Neutrophil (primary cell): ENCODE results near the gene WDR48.

Experiments
- H3K27ac ChIP-seq: fragments of 200-600 bp; sonication (generic); 2 replicates; pipeline ENCODE4 v1.5.1; 2016; ENCODE audit warnings: mild to moderate bottlenecking, moderate library complexity
- H3K27me3 ChIP-seq: fragments of 200-600 bp; sonication (generic); 2 replicates; pipeline ENCODE4 v1.6.0; 2016; ENCODE audit warnings: mild to moderate bottlenecking
- H3K36me3 ChIP-seq: fragments of 200-600 bp; sonication (generic); 2 replicates; pipeline ENCODE4 v1.5.1; 2017
- H3K4me1 ChIP-seq, 2 experiments: fragments of 200-600 bp in 1 of 2; sonication (generic) in 1 of 2; 1 replicate in 1 of 2; 2 replicates in 1 of 2; pipeline versions ENCODE4 v1.5.1 to v1.6.1; 2013 to 2016; ENCODE audit warnings: low read depth in 1 of 2, low read length in 1 of 2, mild to moderate bottlenecking in 1 of 2, moderate library complexity in 1 of 2; ENCODE audit not compliant: control insufficient read depth in 1 of 2, insufficient read depth in 1 of 2
- H3K4me3 ChIP-seq, 2 experiments: fragments of 200-600 bp in 1 of 2; sonication (generic) in 1 of 2; 1 replicate in 1 of 2; 2 replicates in 1 of 2; pipeline ENCODE4 v1.5.1; 2013 to 2016; ENCODE audit warnings: low read depth in 1 of 2, low read length in 1 of 2, mild to moderate bottlenecking in 1 of 2, moderate library complexity in 1 of 2
- H3K9me3 ChIP-seq: fragments of 200-600 bp; sonication (generic); 2 replicates; pipeline ENCODE4 v1.5.1; 2016
- TF ChIP-seq, protein P1 (sequence below): fragments of 200-600 bp; sonication (generic); IDR thresholded peaks from 2 replicates; pipeline ENCODE4 v1.5.1; 2016; ENCODE audit warnings: antibody characterized with exemption

The WDR48 gene

DNA sequence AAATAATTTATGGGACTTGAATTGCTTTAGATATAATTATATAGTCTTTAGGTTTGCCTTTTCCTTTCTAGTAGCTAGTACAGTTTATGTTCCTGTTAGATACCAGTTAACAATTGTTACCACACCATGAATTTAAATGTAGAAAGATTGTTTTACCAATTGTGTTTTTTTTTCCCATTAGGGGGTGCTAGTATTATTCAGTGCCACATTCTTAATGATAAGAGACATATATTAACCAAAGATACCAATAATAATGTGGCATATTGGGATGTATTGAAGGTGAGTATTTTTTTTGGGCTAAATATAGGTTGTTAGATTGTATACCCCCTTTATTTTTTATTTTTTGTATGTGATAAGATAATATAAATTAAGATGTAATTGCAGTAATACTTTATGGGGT is 27.7 kb downstream of the WDR48 start:
- Histone ChIP-seq H3K4me1 (no peaks in the 10 kb centered on the region), H3K36me3 (peaks cover 77% of the 10 kb centered on the region), H3K27me3 (no peaks in the 10 kb centered on the region), H3K27ac (no peak overlapping the region), H3K4me3 (no peak overlapping the region), H3K9me3 (no peaks in the 10 kb centered on the region)
- TF ChIP-seq, protein P1, sequence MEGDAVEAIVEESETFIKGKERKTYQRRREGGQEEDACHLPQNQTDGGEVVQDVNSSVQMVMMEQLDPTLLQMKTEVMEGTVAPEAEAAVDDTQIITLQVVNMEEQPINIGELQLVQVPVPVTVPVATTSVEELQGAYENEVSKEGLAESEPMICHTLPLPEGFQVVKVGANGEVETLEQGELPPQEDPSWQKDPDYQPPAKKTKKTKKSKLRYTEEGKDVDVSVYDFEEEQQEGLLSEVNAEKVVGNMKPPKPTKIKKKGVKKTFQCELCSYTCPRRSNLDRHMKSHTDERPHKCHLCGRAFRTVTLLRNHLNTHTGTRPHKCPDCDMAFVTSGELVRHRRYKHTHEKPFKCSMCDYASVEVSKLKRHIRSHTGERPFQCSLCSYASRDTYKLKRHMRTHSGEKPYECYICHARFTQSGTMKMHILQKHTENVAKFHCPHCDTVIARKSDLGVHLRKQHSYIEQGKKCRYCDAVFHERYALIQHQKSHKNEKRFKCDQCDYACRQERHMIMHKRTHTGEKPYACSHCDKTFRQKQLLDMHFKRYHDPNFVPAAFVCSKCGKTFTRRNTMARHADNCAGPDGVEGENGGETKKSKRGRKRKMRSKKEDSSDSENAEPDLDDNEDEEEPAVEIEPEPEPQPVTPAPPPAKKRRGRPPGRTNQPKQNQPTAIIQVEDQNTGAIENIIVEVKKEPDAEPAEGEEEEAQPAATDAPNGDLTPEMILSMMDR = no peak

DNA sequence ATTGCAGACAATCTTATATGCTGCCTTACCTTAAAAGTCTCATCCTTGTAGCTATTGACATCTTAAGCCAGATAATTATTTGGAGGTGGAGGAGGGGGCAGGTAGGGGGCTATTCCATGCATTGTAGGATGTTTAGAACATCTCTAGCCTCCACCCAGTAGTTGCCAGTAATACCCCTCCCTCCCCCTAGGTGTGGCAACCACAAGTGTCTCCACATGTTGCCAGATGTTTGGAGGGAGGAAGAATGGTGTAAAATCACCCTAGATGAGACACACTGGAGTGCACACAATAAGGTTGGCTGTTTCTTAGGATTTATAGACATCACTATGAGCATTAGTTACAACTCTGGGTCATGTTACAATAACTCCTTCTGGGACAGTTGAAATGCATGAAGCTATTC is 28.2 kb downstream of the WDR48 start:
- Histone ChIP-seq H3K36me3 (peaks cover 77% of the 10 kb centered on the region), H3K4me1 (no peaks in the 10 kb centered on the region)
- TF ChIP-seq, protein P1 = no peak

DNA sequence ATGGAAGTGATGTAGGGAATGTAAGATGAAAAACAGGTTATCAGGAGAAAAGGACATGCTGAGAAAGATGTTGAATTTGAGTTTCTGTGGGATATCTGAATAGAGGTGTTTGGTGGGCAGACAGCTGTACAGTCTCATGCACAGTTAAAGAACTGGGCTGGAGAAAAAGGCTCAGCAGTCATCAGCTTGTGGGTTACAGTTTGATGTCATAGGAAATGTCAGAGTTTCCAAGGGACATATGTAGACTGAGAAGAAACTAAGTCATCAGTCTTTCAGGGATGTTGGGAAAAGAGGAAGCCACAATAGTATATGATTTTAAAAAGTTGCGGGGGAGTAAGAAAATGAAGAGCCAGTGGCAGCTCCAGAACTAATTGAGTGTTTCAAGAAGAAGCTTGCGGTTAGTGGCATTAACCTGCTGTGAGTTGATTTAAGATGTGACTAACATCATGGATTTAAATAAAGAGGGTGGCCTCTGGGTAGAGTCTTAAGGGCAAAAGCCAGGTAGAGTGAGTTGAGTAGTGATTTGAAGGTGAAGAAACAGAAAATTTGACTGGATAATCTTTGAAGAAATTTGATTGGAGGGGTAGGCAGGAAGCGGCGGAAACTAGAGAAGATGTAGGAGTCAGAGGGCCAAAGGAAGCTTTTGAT is 31.0 kb downstream of the WDR48 start:
- H3K36me3 ChIP-seq = peaks cover 77% of the 10 kb centered on the region
- H3K9me3 ChIP-seq = no peaks in the 10 kb centered on the region
- TF ChIP-seq, protein P1 = no peak
- no peaks in the 10 kb centered on the region for H3K4me1 ChIP-seq
- H3K27ac ChIP-seq = no peak overlapping the region
- no peak overlapping the region for H3K4me3 ChIP-seq
- no peaks in the 10 kb centered on the region for H3K27me3 ChIP-seq

More for the DNA sequence above, 28.2 kb downstream of the WDR48 start:
- H3K4me3 ChIP-seq = no peak overlapping the region
- H3K27ac ChIP-seq = no peak overlapping the region
- H3K9me3 ChIP-seq = no peaks in the 10 kb centered on the region
- H3K27me3 ChIP-seq = no peaks in the 10 kb centered on the region

DNA sequence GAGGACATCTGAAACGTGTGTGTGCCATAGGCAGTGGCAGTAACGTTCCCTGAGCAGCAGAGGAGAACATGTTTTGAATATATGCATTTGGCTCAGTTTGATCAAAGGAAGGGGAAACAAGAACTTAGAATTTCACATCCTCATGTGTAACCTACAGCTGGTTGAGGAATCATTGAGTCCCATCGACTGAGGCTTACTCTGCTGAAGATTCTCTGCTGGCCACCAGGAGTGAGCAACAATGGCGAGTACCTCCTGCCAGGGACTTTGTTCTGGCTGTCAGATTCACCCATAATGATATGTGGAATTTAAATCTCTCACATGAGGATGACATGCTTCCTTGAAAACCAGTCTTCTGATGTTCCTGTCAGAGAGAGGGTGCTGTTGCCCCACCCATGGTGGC is 34.3 kb downstream of the WDR48 start:
- Histone ChIP-seq H3K4me1 (no peaks in the 10 kb centered on the region), H3K27ac (no peak overlapping the region), H3K36me3 (peaks cover 84% of the 10 kb centered on the region), H3K9me3 (no peaks in the 10 kb centered on the region), H3K4me3 (no peak overlapping the region), H3K27me3 (no peaks in the 10 kb centered on the region)
- TF ChIP-seq, protein P1 = no peak

DNA sequence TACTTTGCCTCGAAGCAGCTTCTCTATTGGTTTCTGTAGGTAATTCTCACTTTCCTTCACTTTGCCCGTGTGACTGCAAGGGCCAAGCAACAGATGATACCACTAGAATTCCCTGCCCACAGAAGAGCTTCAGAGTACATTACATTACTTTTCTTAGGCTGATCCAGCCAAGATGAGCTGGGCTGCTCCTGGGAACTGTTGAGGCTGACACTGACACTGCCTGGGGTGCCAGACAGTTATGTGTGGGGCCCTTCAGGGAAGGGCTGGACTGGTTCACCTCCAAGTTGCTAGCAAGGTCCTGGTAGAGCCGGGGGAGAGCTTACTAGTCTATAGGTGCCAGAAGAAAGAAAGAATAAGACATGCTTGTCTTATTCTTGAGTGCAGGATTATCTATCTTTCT is 36.6 kb downstream of the WDR48 start:
- TF ChIP-seq, protein P1 = no peak
- Histone ChIP-seq H3K36me3 (peaks cover 94% of the 10 kb centered on the region), H3K27ac (no peak overlapping the region)

More for the DNA sequence above, 36.6 kb downstream of the WDR48 start:
- no peaks in the 10 kb centered on the region for H3K4me1 ChIP-seq
- no peak overlapping the region for H3K4me3 ChIP-seq
- no peaks in the 10 kb centered on the region for H3K27me3 ChIP-seq
- H3K9me3 ChIP-seq = no peaks in the 10 kb centered on the region
